Right atrium auricular region (tissue), 2 donors: ENCODE results near the gene POLR1A. TPM values are rescaled to one million over a fixed set of nuclear protein-coding genes. Genes with fewer than 3 reads are reported as not detected.

ENCODE experiments used
- DNase-seq: peaks from one replicate; pipeline ENCODE4 v3.0.0-alpha.2; 2019; ENCODE audit warnings: low spot score
- H3K27ac ChIP-seq, 2 donors: fragments of 200-600 bp; sonication (generic); 1 replicate in 1 of 2; 2 replicates in 1 of 2; pipeline ENCODE4 v1.5.1; 2016 to 2019
- H3K27me3 ChIP-seq, 2 donors: fragments of 200-600 bp; sonication (generic); one replicate each; pipeline versions ENCODE4 v1.5.1 to v1.6.0; 2017 to 2019
- H3K36me3 ChIP-seq: fragments of 200-600 bp; sonication (generic); one replicate; pipeline ENCODE4 v1.5.1; 2016
- H3K4me1 ChIP-seq, 2 donors: fragments of 200-600 bp; sonication (generic); one replicate each; pipeline versions ENCODE4 v1.5.1 to v1.6.0; 2017 to 2019
- H3K4me3 ChIP-seq, 2 donors: fragments of 200-600 bp; sonication (generic); 1 replicate in 1 of 2; 2 replicates in 1 of 2; pipeline ENCODE4 v1.5.1; 2017 to 2019; ENCODE audit warnings: mild to moderate bottlenecking in 1 of 2, moderate library complexity in 1 of 2
- H3K9me3 ChIP-seq, 2 donors: fragments of 200-600 bp; sonication (generic); one replicate each; pipeline ENCODE4 v1.5.1; 2019
- CTCF ChIP-seq, 2 donors: fragments of 200-600 bp; sonication (generic); IDR thresholded peaks; one replicate each; pipeline ENCODE4 v1.5.1; 2019; ENCODE audit warnings: antibody characterized with exemption in 2 of 2
- total RNA-seq, 2 donors: library from RNA; depleted of rRNA; stranded (reverse); fragments of >200 nt; gene quantifications; one replicate each; pipeline ENCODE4 v1.1.0, GENCODE V29; 2016

Gene POLR1A
- total RNA-seq, 2 donors from 2014 or later: 14.1 to 20.6 TPM

- H3K36me3 ChIP-seq: no peaks in the 10 kb centered on the region
- TF ChIP-seq CTCF (IDR thresholded peaks at IDR 0.05): no peak
- peaks cover 0 to 12% of the 10 kb centered on the region in 2 donors for H3K9me3 ChIP-seq
- H3K4me3 ChIP-seq: no peak overlapping the region
- H3K27me3 ChIP-seq: no peaks in the 10 kb centered on the region
- no peaks in the 10 kb centered on the region for H3K4me1 ChIP-seq
- no peak overlapping the region for H3K27ac ChIP-seq
- DNase-seq: no peak
Observed at GRCh38 chr2:86011449-86011941, 94.2 kb downstream of the POLR1A start.

GRCh38 chr2:86010083-86010482, 95.6 kb downstream of the POLR1A start:
- TF ChIP-seq CTCF (IDR thresholded peaks at IDR 0.05): no peak
- Histone ChIP-seq H3K36me3 (no peaks in the 10 kb centered on the region), H3K4me1 (no peaks in the 10 kb centered on the region), H3K27ac (no peak overlapping the region), H3K9me3 (peaks cover 0 to 26% of the 10 kb centered on the region in 2 donors), H3K4me3 (no peak overlapping the region), H3K27me3 (no peaks in the 10 kb centered on the region)
- no peak for DNase-seq

- Histone ChIP-seq H3K27me3 (no peaks in the 10 kb centered on the region), H3K9me3 (peaks cover 0 to 19% of the 10 kb centered on the region in 2 donors), H3K4me3 (no peak overlapping the region), H3K27ac (no peak overlapping the region), H3K36me3 (no peaks in the 10 kb centered on the region), H3K4me1 (no peaks in the 10 kb centered on the region)
- no peak for TF ChIP-seq CTCF (IDR thresholded peaks at IDR 0.05)
- DNase-seq: no peak
Observed at GRCh38 chr2:86006524-86006923, 99.2 kb downstream of the POLR1A start.

- peaks cover 0 to 21% of the 10 kb centered on the region in 2 donors for H3K4me1 ChIP-seq
- H3K9me3 ChIP-seq: peaks cover 0 to 19% of the 10 kb centered on the region in 2 donors
- H3K27me3 ChIP-seq: no peaks in the 10 kb centered on the region
- H3K27ac ChIP-seq: no peak overlapping the region
- DNase-seq: no peak
- TF ChIP-seq CTCF (IDR thresholded peaks at IDR 0.05): no peak
- no peaks in the 10 kb centered on the region for H3K36me3 ChIP-seq
- no peak overlapping the region for H3K4me3 ChIP-seq
Observed at GRCh38 chr2:86003967-86004366, 101.7 kb downstream of the POLR1A start.

- TF ChIP-seq CTCF (IDR thresholded peaks at IDR 0.05): no peak
- DNase-seq: no peak
- H3K36me3 ChIP-seq: no peaks in the 10 kb centered on the region
Observed at GRCh38 chr2:86003104-86003503, 102.6 kb downstream of the POLR1A start.

GRCh38 chr2:86002375-86002774, 103.3 kb downstream of the POLR1A start:
- no peak for DNase-seq
- Histone ChIP-seq H3K9me3 (peaks cover 0 to 19% of the 10 kb centered on the region in 2 donors), H3K36me3 (no peaks in the 10 kb centered on the region), H3K27ac (no peak overlapping the region), H3K4me3 (no peak overlapping the region), H3K27me3 (no peaks in the 10 kb centered on the region), H3K4me1 (peaks cover 0 to 37% of the 10 kb centered on the region in 2 donors)
- TF ChIP-seq CTCF (IDR thresholded peaks at IDR 0.05): no peak

More at GRCh38 chr2:86003104-86003503, 102.6 kb downstream of the POLR1A start:
- no peak overlapping the region for H3K27ac ChIP-seq
- H3K4me3 ChIP-seq: no peak overlapping the region
- H3K27me3 ChIP-seq: no peaks in the 10 kb centered on the region
- H3K9me3 ChIP-seq: peaks cover 0 to 19% of the 10 kb centered on the region in 2 donors
- peaks cover 0 to 30% of the 10 kb centered on the region in 2 donors for H3K4me1 ChIP-seq
